AML-193 (cell line): ENCODE data around the gene EPB42.
"Not testable (repeated sequence)": the region's sequence is repeated elsewhere in the genome, so short reads cannot be mapped to it uniquely, and the experiment has no call there.

Experiments used
- DNase-seq, 2 experiments: peaks; one replicate each; lab custom pipeline; 2025; lab: John Stamatoyannopoulos, UW

The EPB42 gene

DNA sequence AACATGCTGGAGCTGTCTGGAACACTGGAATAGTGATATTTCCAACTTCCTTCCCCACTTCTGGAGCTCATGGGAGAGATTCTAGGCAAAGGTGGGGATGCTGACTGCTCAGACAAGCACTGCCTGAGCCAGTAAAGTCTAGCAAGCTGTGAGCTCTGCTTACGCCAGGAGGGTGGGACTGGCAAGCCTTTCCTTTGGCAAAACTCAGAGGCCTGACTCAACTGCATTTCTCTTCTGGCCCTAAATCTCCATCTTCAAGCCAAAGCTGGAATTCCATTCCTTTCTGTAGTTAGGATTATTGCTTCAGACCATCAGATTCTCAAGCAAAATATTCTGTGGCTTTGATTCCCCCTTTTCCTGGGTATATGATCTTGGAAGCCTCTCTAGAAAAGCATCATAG lies 20.3 kb upstream of the EPB42 start:
- DNase-seq, result no peak

GRCh38 chr15:43239732-43240491 lies 19.1 kb upstream of the EPB42 start:
- peak; percentile 83 to 85 for DNase-seq

- DNase-seq, result no peak
Observed at GRCh38 chr15:43238671-43239131, 17.9 kb upstream of the EPB42 start.

DNA sequence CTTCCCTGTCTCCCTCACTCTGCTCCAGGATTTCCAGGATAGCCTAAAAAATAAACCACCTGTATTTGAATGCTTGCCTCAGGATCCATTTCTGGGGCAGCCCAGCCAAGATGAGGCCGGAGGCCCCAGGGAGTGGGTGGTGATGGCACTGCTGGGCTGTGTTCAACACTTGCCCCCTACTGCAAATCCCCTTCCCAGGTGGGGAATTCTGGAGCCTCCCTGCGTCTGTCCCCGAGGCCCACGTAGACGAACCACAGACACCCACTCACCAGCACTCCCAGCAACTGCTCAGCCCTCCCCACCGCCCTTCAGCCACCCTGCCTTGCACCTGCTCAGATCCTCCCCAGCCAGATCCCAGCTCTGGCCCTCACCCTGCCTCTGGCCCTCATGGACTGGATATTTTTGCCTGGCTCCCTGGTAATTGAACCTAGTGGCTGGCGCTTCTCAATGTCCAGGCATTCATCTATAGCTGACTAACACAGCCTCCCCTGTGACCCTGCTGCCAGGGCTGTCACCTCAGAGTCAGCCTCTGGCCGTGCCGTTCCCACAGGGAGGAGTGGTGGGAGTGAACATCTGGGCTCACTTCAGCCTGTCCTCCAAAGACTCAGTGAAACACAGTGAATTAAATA lies 17.1 kb upstream of the EPB42 start:
- DNase-seq, result no peak

- DNase-seq, result no peak
Observed at GRCh38 chr15:43235536-43235935, 14.7 kb upstream of the EPB42 start.

DNA sequence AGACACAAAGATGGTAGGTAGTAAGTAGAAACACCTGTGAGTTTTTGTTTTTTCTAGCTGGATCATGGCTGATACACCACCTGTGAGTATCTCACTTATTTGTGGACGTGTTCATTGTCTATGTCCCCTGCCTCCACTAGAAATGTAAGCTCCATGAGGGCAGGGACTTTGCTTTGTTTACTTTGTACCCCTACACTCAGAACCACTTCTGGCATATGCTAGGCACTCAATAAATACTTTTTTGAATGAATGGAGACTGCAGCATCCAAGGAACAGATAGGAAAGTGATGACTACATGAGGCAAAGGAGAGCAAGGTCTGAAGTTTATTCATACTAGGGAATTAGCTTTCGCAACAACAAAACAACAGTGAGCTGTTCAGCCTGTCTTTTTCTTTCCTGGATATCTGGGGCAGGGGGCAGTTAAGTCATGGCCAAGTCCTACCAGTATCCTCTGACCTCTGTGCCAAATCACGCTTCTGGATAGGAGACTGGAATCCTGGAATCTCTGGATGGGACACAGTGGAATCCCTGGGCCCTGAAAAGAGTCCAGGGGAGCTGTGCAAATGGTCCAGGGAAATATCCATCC lies 11.6 kb upstream of the EPB42 start:
- DNase-seq, result no peak

DNA sequence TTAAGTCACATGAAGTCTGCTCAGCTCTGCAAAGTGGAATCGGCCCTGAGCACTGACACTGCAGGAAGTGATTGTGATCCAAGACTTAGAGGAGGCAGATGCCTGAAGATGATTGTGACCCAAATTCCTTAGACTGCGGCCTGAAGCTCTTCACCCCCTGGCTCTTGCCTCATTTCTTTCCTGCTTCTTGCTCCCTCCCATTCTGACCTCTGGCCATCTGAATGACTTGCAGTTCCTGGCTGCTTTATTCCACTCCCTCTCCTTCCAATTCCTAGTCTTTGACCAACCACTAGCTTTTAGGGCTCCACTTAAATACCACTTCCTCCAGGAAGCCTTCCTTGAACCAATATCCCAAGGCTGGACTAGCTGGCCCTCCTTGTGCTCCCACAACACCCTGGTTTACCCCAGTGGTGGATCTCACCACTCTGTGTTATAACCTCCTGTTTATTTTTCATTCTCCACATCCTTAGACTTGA lies 9.9 kb upstream of the EPB42 start:
- DNase-seq, result no peak

- no peak for DNase-seq
Observed at GRCh38 chr15:43229977-43230376, 9.2 kb upstream of the EPB42 start.

- DNase-seq, result no peak
Observed at GRCh38 chr15:43226436-43227305, 5.9 kb upstream of the EPB42 start.

DNA sequence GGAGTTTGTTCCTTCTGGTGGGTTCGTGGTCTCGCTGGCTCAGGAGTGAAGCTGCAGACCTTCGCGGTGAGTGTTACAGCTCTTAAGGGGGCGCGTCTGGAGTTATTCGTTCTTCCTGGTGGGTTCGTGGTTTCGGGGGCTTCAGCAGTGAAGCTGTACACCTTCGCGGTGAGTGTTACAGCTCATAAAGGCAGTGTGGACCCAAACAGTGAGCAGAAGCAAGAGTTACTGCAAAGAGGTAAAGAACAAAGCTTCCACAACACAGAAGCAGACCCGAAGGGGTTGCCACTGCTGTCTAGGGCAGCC lies 5.1 kb upstream of the EPB42 start:
- not testable (repeated sequence) for DNase-seq

- peak; percentile 79 to 84 for DNase-seq
Observed at GRCh38 chr15:43225201-43225949, 4.6 kb upstream of the EPB42 start.

GRCh38 chr15:43221422-43221821 lies 604 bp upstream of the EPB42 start:
- no peak for DNase-seq

DNA sequence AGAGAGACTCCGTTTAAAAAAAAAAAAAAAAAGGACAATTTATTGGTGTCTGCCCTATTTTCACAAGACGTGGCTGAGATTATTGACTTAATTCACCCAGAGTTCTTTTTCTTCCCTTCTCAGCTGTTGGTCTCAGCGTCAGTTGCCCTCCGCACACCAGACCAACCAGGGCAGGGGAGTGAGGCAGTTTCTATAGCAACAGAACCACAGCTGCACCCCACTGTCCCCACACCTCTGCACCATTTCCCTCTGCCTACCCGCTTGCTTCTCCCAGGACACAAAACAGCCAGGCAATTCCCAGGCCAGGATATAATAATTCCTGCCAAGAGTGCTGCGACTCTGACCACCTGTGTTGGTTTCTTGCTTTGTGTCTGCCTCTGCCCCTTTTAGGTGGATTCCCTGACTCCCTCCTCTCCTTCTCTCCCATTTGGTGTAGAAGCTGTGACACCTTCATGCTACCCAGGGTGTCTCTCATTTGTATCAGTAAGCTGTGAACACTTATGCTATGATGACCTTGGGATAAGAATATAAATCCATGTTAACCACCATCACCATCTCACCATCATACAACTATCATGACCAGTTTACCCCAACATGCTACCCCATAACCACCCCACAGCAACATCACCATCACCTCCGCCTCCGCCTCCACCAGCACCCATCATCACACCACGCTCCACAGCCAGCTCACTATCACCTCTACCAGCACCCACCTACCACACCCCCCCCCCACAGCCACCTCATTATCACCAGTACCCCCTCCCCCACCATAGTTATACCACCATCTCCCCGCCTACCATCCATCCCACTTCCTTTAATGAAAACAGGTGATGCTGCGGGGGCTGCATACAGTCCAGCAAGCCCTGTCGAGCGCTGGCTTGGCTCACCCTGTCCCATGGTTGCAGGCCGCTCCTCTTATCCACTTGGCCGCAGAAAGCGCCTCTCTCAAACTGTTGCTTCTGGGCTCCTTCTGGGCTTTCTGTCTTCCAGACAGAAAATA lies 589 bp downstream of the EPB42 start:
- no peak for DNase-seq

- no peak for DNase-seq
Observed at GRCh38 chr15:43218908-43219706, 1.7 kb downstream of the EPB42 start.

DNA sequence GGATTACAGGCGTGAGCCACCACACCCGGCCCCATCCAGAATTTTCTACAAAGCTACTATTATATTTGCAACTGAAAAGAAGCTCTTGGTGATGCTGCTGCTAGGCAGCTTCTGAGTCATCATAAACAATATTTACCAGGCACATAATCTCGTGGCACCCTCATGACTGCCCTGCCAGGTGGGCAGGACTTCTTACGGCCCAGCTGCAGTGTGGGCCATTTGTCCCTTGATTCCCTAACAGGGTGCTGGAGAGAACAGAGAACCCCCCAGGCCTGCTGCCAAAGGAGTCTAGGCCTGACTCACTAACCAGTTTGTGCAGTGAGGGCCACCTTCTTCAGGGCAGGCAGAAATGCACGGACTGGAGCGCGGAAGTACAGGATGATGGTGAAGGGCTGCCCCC lies 4.9 kb downstream of the EPB42 start:
- no peak for DNase-seq

DNA sequence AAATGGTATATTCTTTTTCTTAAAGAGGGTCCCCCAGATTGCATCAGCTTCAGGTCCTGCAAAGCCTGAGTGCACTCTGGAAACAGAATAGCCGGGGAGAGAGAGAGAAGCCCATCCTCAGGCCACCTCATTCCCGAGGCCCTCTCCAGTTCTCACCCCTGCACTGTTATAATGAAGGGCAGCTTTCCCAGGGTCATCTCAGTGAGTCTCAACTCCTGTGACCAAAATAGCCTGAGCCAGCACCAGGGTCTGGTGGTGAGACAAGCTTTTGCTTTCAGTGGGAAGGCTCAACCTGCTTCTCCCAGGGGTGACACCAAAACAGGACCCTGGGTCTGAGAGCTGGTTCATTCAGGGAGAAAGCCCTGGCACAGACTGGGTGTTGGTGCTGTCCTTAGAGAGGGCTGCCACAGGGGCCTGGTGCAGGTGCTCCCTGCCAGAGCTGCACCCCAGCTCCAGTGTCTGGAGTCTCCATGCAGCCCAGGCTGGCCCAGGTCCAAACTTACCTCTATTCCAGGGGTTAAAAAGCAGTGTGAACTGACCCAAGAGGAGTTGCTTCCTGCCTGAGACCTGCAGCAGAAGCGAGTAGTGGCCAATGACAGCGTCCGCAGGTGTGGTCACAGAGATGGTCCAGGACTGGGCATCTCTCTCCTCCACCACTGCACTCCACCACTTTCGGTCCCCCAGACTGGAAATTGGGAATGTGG lies 6.1 kb downstream of the EPB42 start:
- no peak for DNase-seq

DNA sequence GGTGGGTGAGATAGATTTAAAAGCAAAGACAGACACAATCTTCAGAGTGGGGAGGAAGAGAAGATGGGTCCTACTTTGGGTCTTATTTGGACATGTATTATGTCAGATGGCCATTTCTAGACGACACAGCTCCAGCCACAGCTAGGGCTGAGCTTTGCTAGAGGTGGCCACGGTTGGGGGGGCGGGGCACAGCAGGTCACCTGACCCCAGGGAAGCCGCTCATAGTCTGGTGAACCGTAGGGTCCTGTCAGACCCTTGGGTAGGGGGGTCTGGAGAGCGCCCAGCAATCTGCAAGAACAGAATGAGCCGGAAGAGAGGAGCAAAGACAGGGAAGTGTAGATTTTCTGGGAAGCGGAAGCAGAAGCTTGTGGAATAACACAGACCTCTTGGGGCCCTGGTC lies 6.6 kb downstream of the EPB42 start:
- DNase-seq, result no peak

DNA sequence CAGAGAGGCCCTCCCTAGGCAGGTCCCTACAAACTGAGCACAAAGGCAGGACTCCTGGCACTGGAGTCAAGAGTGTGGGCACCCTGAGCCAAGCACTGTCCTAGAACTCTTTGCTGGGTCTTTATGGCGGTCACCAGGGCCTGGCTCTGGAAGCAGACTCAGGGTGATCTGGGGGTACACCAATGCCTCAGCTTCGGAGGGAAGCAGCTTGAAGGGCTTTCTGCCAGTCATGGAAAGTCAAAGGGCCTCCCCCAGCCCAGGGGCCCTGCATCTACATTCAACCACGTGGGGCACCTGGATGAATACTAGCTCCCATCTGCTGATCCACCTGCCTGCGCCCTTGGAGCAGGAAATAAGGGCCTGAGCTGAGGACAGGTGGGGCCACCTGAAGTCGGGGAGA lies 7.4 kb downstream of the EPB42 start:
- no peak for DNase-seq

- DNase-seq, result no peak
Observed at GRCh38 chr15:43212951-43213350, 7.9 kb downstream of the EPB42 start.
